Hematopoietic multipotent progenitor cell treated with erythropoietin and hydrocortisone succinate and interleukin-3 and kit ligand, for 4 days (in vitro differentiated cells): ENCODE results near the gene APOO.
A peak's percentile ranks its signal among the peaks of the same experiment; 100 is the strongest.

Experiments
- DNase-seq: peaks from one replicate; pipeline ENCODE4 v3.0.0-alpha.2; 2015

Gene APOO

DNA sequence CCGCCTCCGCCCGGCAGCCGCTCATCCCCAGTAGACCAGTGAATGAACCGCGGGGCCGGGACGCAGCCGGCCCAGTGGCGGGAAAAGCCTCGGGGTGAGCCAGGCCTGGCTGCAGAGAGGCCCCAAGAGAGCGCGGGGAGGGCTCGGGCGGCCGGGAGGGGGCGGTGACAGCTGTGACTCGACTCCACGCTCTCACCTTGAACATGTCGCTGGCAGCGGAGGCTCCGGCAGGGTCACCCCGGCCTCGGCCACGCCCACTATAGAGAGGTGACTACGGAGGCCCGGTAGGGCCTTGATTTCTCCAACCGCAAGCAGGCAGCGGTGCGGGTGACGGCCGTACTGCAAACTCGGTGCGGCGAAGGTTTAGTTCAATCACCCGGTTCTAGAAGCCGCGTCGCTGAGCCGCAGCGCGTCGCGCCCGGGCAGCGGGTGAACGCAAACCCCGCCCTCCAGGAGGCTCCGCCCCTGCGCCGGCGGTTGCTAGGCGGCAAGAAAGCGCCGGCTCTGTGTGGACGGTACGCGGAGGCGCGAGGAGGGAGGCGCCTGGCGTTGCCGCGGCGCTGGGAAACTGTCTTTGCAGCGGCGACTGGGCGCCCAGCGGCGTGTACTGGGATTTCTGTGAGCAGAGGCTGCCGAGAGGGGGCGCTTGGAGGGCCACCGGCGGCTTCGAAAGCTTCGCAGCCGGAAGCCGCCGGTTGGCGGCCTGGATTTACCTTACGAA lies at the start of gene APOO, which contains the start of gene CXorf58:
Gene APOO, minus strand, starts transcription at position 441 of the 721 bp plus-strand sequence. Its CDS starts 236 bp downstream, at position 205.
Gene CXorf58, plus strand, starts transcription at position 509 of the 721 bp plus-strand sequence. CDS start 2,297 bp downstream, outside the sequence.
- DNase-seq = peak; percentile 96

- DNase-seq = no peak
These were observed 46.7 kb upstream of the APOO start for GRCh38 chrX:23954396-23954795.

DNA sequence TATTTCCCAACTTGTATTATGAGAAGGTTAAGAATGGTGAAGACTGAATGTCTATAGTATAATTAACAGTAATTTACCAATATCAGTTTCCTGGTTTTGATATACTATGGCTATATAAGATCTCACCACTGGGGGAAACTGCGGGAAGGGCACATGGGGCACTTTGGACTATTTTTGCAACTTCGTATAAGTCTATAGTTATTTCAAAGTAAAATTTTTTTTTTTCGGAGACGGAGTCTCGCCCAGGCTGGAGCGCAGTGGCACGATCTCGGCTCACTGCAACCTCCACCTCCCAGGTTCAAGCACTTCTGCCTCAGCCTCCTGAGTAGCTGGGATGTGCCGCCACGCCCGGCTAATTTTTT lies 46.2 kb upstream of the APOO start:
- peak; percentile 57 for DNase-seq

- DNase-seq = peak; percentile 78
These were observed 45.5 kb upstream of the APOO start for GRCh38 chrX:23952984-23953907.

- no peak for DNase-seq
These were observed 44.7 kb upstream of the APOO start for GRCh38 chrX:23952391-23952790.

DNA sequence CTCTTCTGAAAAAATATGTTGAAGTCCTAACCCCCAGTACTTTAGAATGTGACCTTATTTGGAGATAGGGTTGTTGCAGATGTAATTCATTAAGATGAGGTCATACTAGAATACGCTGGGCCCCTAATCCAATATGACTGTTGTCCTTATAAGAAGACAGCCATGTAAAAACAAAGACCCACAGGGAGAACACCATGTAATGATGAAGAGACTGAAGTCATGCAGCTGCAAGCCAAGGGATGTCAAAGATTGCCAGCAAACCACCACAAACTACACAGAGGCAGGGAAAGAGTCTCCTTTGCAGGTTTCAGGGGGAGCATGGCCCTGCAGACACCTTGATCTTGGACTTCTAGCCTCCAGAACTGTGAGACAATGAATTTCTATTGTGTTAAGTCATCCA lies 37.5 kb upstream of the APOO start:
- no peak for DNase-seq

DNA sequence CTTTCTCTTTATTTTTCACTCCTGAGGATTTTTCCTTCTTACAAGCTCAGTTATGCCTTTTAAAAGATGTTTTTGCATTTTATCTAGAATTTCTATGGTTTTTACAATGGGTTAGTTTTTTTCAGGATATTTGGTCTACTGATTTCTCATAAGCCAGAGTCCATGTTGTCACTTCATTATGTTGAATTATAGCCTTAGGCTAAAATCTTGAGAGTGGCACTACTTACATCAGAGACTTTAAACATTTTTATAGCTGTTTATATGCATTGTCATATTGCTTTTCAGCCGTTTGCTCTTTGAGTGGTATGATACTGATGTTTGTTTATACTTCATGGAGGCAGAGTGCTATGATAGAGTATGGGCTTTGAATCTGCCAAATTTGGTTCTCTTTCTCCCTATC lies 36.5 kb upstream of the APOO start:
- no peak for DNase-seq

DNA sequence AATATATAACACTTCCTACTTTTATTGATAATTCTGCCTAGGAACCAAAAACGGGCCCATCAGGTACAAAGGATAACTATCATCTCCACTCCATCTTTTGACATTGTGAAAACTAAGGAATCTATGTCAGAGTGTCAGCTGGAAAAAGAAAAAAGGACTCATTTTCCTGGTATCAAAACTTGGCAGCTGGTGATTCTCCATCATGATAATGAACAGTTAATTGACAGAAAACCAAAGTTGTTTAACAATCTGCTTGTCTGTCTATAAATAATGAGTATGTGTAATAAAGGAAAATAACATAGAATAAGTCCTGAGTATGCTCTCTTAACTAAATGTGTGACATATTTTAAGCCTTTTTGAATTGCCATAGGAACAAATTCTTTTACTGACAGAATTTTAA lies 31.5 kb upstream of the APOO start:
- no peak for DNase-seq

GRCh38 chrX:23938690-23939089 lies 31.0 kb upstream of the APOO start:
- peak; percentile 28 for DNase-seq

- no peak for DNase-seq
These were observed 29.4 kb upstream of the APOO start for GRCh38 chrX:23937100-23937499.

GRCh38 chrX:23936180-23936579 lies 28.4 kb upstream of the APOO start:
- DNase-seq = no peak

DNA sequence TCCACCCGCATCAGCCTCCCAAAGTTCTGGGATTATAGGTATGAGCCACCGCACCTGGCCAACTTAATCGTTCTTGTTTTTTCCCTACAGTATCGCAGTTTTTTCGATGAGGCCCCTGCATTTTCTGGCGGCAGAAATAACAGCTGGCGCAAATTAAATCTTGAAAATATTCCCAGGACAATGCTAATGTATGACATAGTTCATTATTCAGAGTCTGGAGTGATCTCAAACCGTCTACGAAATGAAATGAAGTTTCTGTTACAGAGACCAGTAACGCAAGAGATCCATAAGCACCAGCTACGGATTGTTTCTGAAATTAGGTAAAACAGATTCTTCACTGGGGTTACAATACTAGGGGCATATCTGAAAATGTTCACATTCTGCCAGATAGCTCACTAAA lies 27.4 kb upstream of the APOO start:
- DNase-seq = no peak

GRCh38 chrX:23932046-23932445 lies 24.3 kb upstream of the APOO start:
- DNase-seq = no peak

DNA sequence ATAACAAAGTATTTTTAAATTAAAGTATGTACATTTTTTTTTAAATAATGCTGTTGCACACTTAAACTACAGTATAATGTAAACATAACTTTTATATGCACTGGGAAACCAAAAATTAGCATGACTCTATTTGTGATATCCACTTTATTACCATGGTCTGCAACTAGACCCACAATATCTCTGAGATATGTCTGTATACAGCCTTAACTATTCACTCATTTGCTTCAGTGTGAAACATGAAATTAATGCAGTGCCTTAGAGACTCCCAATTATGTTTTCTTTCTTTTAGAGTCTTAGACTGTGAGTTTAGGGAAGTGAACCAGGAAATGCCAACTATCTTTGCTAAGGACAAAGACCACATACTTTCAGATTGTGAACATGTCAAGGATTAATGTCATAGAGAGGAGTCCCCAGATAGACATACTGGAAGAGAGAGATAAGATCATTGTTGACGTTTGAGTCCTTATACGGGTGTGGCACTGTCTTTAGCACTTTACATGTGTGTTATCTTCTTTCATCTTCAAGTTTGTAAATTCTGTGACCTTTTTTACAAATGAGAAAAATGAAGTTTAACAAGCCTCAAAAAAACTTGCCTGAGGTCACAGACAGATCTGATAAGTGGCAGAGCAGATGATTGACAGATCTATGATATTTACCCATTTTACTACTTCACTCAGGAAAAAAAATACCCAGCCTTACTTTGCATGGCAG lies 23.3 kb upstream of the APOO start:
- DNase-seq = peak; percentile 52

DNA sequence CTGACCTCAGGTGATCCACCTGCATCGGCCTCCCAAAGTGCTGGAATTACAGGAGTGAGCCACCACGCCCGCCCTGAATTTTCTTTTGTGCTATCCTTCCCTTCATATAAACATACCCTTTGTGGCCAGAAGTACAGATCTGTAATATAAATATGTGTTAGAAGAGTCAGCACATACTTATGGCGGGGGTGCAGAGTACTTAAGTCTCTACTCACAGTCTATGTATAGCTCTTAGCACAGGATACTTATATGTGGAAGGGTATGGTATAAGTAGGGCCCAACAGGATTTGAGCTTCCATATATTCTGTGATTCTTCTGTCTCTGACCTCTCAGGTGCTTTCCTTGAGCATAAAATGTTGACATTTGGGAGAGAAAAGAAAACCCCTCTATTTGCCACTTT lies 18.3 kb upstream of the APOO start:
- DNase-seq = no peak

- DNase-seq = no peak
These were observed 12.1 kb upstream of the APOO start for GRCh38 chrX:23919706-23920320.

DNA sequence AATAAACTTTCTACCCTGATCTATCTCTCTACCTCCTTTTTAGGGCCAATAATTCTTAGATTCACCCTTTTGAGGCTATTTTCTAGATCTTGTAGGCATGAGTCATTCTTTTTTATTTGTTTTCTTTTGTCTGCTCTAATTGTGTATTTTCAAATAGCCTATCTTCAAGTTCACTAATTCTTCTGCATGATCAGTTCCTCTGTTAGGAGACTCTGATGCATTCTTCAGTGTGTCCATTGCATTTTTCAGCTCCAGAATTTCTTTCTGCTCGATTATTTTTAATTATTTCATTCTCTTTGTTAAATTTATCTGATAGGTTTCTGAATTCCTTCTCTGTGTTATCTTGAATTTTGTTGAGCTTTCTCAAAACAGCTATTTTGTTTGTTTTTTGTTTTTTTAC lies 11.4 kb upstream of the APOO start:
- DNase-seq = no peak

DNA sequence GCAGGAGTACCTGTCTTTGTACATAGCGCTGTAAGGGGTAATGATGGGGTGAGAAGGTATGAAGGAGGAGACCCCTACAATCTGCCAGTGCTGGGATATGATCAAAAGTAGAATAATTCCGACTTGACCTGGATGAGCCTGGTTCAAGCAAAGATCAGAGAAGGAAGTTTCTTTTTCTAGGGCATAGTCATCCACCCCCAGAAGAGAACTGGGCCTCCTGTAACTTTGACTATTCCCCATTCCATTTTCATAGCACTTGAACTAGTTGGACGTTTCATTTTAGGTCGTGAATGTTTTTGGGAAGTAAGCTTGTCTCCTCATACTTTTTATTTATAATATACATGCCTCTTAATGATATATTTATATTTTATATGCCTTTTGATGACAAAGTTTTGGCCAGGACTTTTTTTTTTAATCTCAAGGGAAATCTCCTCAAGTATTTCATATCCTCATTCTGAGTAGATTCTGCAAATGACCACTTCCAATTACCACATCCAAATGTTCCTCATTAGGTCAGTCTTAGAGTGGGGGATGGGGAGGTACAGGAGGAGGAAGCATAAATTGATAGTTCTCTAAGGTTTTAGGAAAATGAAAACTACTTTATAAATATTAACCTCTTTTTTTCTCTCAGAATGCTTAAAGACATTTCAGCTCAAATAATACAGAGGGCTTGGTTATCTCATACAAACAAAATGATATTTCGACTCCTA lies 3.5 kb upstream of the APOO start:
- DNase-seq = no peak

GRCh38 chrX:23908219-23909004 lies 674 bp upstream of the APOO start:
- DNase-seq = peak; percentile 55

DNA sequence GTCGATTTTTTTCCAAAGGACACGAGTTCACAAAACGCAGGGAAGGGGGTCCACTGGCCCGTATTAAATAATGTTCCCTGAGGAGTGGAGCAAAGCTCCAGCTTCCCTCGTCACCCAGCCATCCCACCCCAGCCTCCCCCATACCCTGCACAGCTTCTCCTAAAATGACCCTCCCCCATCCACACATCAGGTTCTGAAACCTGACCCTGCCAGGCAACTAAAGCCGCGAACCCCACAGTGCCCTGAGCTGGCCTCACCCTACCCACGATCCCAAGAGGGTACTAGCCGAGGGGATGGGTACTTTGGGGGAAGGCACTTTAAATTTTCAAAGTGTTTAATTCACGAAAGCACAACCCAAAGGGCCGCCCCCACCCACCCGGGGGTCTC lies 634 bp downstream of the APOO start:
- no peak for DNase-seq

DNA sequence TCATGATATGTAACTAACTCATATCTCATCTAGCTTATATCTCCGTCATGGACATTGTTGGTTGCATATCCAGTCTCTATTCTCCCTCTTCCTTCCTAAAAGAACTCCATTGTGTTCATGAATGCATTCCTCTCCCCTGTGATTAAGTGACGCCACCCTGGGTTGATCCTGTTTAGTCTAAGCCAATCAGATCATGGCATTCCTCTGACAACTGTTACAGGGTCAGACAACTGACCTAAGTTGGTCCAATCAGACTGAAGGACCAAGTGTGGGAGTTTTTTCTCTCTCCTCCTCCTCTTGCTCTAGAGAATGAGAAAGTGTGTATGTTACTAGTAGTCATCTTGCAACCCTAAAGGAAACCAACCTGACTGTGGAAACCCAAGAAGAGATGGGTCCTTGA lies 3.6 kb downstream of the APOO start:
- no peak for DNase-seq
